Gastroesophageal sphincter (tissue), 3 donors: ENCODE results near the gene PIK3CD.

Source experiments
- CTCF ChIP-seq, 4 experiments: fragments of 200-600 bp in 2 of 4; fragments of 450-650 bp in 2 of 4; sonication (generic) in 1 of 4; IDR thresholded peaks; one replicate each; pipeline ENCODE4 v1.5.1; 2017 to 2019; ENCODE audit warnings: antibody characterized with exemption in 4 of 4, mild to moderate bottlenecking in 2 of 4, moderate library complexity in 2 of 4
- EP300 ChIP-seq: sonication (generic); formaldehyde crosslinking; IDR thresholded peaks from one replicate; pipeline ENCODE4 v1.6.1; 2017; ENCODE audit warnings: antibody characterized with exemption, mild to moderate bottlenecking
- POLR2A ChIP-seq, 2 donors: fragments of 450-650 bp; IDR thresholded peaks; one replicate each; pipeline ENCODE4 v1.6.1; 2017; ENCODE audit warnings: antibody characterized with exemption in 2 of 2, mild to moderate bottlenecking in 2 of 2, moderate library complexity in 1 of 2

GRCh38 chr1:9701665-9702064, 50.1 kb downstream of the PIK3CD start:
- TF ChIP-seq CTCF (IDR thresholded peaks at IDR 0.05) (no peak), POLR2A (IDR thresholded peaks at IDR 0.05) (no peak), EP300 (no peak)
